Activated T-cell treated with anti-CD3 and anti-CD28 coated beads for 24 hours (primary cell): ENCODE results near the gene PCDHGA6.
"Not testable (repeated sequence)": the region's sequence is repeated elsewhere in the genome, so short reads cannot be mapped to it uniquely, and the experiment has no call there.

Experiments used
- DNase-seq: peaks from one replicate; pipeline ENCODE4 v3.0.0-alpha.2; 2020; ENCODE audit warnings: low read depth

Gene PCDHGA6

DNA sequence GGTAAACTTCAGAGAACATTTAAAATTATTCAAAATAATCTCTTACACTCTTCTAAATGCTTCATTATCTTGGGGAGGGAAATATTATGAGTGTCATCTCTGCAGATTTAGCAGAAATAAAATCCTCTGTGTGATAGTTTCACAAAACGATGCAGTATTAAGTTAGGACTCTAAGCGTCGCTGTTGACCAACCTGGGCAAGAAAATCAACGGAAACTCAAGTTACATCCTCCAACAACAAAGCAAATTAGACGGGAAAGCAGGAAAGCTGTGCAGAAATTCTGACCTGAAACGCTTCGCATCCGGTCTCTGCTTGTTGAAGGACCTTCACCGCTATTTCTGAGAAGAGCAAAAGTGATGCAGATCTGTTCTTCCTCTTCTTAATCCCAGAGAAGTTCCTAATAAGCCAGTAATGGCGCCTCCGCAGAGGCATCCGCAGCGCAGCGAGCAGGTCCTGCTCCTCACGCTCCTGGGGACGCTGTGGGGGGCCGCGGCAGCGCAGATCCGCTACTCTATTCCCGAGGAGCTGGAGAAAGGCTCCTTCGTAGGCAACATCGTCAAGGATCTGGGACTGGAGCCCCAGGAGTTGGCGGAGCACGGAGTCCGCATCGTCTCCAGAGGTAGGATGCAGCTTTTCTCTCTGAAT, at the start of gene PCDHGA6:
TSS of gene PCDHGA6 (plus strand) at position 219 of the 645 bp plus-strand sequence. CDS start at position 412, 193 bp downstream.
- no peak for DNase-seq

DNA sequence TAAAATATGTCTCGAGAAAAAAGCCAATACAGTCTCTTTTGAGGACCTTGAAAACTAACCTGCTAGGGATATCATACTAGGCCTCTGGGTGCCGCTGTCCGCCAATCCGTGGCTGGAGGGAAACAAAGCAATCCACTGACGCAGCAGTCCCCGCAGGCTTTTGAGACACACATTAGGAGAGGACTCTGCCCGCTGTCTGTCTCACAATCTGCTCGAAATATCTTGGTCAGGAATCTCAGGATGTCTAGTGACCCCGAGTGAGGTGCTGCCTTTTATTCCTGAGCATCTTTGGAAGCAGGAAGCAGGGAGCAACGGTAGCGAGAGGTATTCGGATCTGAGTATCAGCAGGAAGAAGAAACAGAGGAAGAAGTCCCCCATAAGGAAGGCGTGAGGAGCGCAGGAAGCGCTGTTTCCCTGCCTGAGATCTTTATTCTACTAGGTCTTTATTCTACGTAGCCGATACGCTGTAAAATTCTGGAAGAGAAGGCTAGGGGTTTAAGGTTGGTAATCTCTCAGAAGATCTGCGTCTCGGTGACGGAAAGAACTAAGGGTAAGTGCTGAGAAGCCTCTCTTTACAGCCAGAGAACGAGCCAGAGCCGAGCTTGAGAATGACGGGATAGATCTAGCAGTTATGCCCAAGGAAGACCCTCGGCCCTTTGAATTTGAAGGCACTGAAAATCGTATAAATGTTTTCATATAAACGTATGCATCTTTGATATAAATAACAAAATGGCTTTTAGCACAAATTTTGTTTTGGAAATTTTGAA, 47.4 kb upstream of the PCDHGA6 start:
- DNase-seq, result peak; percentile 63

- DNase-seq, result no peak
Measured at GRCh38 chr5:141328231-141328630, 45.5 kb upstream of the PCDHGA6 start.

DNA sequence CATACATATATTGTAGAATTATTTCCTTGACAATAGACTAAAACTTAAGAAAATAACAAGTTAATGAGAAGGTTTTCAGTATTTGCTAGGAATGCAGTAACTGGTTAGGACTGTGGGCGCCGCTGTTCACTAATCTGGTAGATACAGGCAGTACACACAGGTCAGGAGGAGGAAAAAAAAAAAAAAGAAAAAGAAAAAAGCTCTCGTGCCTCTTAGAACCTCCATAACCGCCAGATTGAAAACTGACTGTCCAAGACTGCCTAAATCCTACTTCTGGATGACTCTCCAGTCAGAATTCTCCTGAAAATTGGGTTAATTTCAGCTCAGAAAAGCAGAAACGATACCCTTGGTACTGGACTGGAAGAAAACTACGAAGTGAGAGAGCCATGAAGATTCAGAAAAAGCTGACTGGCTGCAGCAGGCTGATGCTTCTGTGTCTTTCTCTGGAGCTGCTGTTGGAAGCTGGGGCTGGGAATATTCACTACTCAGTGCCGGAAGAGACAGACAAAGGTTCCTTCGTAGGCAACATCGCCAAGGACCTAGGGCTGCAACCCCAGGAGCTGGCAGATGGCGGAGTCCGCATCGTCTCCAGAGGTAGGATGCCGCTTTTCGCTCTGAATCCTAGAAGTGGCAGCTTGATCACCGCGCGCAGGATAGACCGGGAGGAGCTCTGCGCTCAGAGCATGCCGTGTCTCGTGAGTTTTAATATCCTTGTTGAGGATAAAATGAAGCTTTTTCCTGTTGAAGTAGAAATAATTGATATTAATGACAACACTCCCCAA, 43.2 kb upstream of the PCDHGA6 start, which contains the start of gene PCDHGA1:
TSS of gene PCDHGA1 (plus strand) at position 216 of the 782 bp plus-strand sequence.
- DNase-seq, result no peak

- DNase-seq, result not testable (repeated sequence)
Measured at GRCh38 chr5:141332571-141332970, 41.1 kb upstream of the PCDHGA6 start.

DNA sequence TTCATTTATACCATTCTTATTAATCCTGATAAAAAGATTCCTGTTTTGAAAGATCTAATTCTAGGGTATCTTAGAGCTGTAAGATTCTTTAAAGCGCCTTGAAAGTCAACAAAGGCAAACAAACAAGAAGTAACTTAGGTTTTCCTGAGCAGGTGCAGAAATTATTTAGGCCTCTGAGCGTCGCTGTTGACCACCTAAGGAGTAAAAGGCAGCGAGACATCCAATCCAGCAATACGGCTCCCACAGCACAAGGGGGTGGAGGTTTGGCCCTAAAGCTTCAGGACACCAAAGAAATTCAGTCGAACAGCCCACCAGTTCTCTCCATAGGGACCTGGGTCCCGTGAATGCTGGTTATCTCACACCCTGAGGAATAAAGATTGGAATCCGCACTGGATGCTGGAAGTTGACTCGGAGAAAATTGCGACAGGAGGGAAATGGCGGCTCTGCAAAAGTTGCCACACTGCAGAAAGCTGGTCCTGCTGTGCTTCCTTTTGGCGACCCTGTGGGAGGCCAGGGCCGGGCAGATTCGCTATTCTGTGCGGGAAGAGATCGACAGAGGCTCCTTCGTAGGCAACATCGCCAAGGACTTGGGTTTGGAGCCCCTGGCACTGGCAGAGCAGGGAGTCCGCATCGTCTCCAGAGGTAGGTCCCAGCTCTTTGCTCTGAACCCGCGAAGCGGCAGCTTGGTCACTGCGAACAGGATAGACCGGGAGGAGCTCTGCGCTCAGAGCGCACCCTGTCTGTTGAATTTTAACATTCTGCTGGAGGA, 35.0 kb upstream of the PCDHGA6 start, which contains the start of gene PCDHGA2:
TSS of gene PCDHGA2 (plus strand) at position 223 of the 769 bp plus-strand sequence.
- DNase-seq, result no peak

DNA sequence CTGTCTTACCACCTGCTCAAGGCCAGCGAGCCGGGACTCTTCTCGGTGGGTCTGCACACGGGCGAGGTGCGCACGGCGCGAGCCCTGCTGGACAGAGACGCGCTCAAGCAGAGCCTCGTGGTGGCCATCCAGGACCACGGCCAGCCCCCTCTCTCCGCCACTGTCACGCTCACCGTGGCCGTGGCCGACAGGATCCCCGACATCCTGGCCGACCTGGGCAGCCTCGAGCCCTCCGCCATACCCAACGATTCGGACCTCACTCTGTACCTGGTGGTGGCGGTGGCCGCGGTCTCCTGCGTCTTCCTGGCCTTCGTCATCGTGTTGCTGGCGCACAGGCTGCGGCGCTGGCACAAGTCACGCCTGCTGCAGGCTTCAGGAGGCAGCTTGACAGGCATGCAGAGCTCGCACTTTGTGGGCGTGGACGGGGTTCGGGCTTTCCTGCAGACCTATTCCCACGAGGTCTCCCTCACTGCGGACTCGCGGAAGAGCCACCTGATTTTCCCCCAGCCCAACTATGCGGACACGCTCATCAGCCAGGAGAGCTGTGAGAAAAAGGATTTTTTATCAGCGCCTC, 32.8 kb upstream of the PCDHGA6 start:
- DNase-seq, result not testable (repeated sequence)

DNA sequence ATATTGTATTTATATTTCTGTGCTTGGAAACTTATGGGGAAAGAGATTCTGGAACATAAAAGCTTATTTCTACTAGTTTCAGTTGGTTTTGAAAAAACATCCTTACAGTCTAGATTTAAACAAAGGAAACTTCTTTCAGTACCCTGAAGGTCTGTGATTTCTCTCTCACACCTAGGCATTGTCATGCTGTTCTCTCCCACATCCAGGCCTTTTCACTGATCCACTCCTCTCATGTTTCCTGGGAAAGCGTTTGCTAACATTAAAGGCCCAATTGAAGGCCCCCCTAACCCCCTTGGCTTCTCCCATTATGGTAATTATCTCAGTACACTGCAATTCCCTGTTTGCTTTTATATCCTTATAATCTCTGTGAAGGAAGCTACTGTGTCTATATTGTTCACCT, 30.9 kb upstream of the PCDHGA6 start:
- no peak for DNase-seq

- DNase-seq, result no peak
Measured at GRCh38 chr5:141343242-141343952, 30.3 kb upstream of the PCDHGA6 start, which contains the start of gene PCDHGA3. Gene PCDHGA3, plus strand, starts transcription at chr5:141343829. Its CDS starts 205 bp downstream, at chr5:141344034.

DNA sequence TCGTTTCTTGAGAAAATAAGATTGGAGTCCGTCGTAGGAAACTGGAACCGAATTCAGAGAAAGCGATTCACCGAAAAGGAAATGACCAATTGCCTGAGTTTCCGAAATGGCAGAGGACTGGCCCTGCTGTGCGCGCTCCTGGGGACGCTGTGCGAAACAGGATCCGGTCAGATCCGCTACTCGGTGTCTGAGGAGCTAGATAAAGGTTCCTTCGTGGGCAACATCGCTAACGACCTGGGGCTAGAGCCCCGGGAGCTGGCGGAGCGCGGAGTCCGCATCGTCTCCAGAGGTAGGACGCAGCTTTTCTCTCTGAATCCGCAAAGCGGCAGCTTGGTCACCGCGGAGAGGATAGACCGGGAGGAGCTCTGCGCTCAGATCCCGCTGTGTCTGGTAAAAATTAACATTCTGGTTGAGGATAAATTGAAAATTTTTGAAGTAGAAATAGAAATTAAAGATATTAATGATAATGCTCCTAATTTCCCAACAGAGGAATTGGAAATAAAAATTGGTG, 29.7 kb upstream of the PCDHGA6 start:
- no peak for DNase-seq

GRCh38 chr5:141345327-141345726, 28.4 kb upstream of the PCDHGA6 start:
- DNase-seq, result no peak

DNA sequence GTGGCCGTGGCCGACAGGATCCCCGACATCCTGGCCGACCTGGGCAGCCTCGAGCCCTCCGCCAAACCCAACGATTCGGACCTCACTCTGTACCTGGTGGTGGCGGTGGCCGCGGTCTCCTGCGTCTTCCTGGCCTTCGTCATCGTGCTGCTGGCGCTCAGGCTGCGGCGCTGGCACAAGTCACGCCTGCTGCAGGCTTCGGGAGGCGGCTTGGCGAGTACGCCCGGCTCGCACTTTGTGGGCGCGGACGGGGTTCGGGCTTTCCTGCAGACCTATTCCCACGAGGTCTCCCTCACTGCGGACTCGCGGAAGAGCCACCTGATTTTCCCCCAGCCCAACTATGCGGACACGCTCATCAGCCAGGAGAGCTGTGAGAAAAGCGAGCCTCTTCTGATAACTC, 27.7 kb upstream of the PCDHGA6 start:
- DNase-seq, result not testable (repeated sequence)

- DNase-seq, result no peak
Measured at GRCh38 chr5:141349917-141350619, 23.6 kb upstream of the PCDHGA6 start, which contains the start of gene PCDHGB1. Gene PCDHGB1, plus strand, starts transcription at chr5:141350099. Its CDS starts 162 bp downstream, at chr5:141350261.

- no peak for DNase-seq
Measured at GRCh38 chr5:141351591-141351990, 22.1 kb upstream of the PCDHGA6 start.

GRCh38 chr5:141354900-141355469, 18.7 kb upstream of the PCDHGA6 start, which contains the start of gene PCDHGA4:
Gene PCDHGA4, plus strand, starts transcription at chr5:141355021. Its CDS starts 87 bp downstream, at chr5:141355108.
- DNase-seq, result no peak

GRCh38 chr5:141355641-141356040, 18.1 kb upstream of the PCDHGA6 start:
- no peak for DNase-seq

GRCh38 chr5:141356133-141356532, 17.6 kb upstream of the PCDHGA6 start:
- DNase-seq, result no peak

GRCh38 chr5:141356950-141357349, 16.7 kb upstream of the PCDHGA6 start:
- no peak for DNase-seq

- no peak for DNase-seq
Measured at GRCh38 chr5:141359790-141360426, 13.8 kb upstream of the PCDHGA6 start, which contains the start of gene PCDHGB2. Gene PCDHGB2, plus strand, starts transcription at chr5:141359994. Its CDS starts 142 bp downstream, at chr5:141360136.
